MV-4-11 (cell line): ENCODE data around the gene GRIK5.

Source experiments
- DNase-seq: peaks from one replicate; lab custom pipeline; 2025; lab: John Stamatoyannopoulos, UW

GRIK5 gene

GRCh38 chr19:41990615-41991014 lies 79.4 kb downstream of the GRIK5 start:
- no peak for DNase-seq

GRCh38 chr19:41990028-41990427 lies 80.0 kb downstream of the GRIK5 start:
- no peak for DNase-seq

- no peak for DNase-seq
Observed at GRCh38 chr19:41988947-41989346, 81.1 kb downstream of the GRIK5 start.

GRCh38 chr19:41987141-41987860 lies 82.7 kb downstream of the GRIK5 start:
- DNase-seq, result no peak

GRCh38 chr19:41984961-41985360 lies 85.0 kb downstream of the GRIK5 start:
- no peak for DNase-seq

- no peak for DNase-seq
Observed at GRCh38 chr19:41981724-41982123, 88.3 kb downstream of the GRIK5 start.

GRCh38 chr19:41978470-41978869 lies 91.5 kb downstream of the GRIK5 start:
- DNase-seq, result no peak

- no peak for DNase-seq
Observed at GRCh38 chr19:41977916-41978315, 92.1 kb downstream of the GRIK5 start.

- DNase-seq, result no peak
Observed at GRCh38 chr19:41974652-41975051, 95.4 kb downstream of the GRIK5 start.

- no peak for DNase-seq
Observed at GRCh38 chr19:41971363-41971762, 98.6 kb downstream of the GRIK5 start.

- no peak for DNase-seq
Observed at GRCh38 chr19:41969772-41970458, 100.1 kb downstream of the GRIK5 start.

- DNase-seq, result no peak
Observed at GRCh38 chr19:41968751-41969595, 101.0 kb downstream of the GRIK5 start.

- no peak for DNase-seq
Observed at GRCh38 chr19:41967054-41967783, 102.8 kb downstream of the GRIK5 start.

- no peak for DNase-seq
Observed at GRCh38 chr19:41965106-41965505, 104.9 kb downstream of the GRIK5 start.

- DNase-seq, result peak; percentile 82
Observed at GRCh38 chr19:41960973-41961372, 109.0 kb downstream of the GRIK5 start.

GRCh38 chr19:41959056-41960053 lies 110.7 kb downstream of the GRIK5 start, which contains the start of gene RABAC1:
Gene RABAC1, minus strand, starts transcription at chr19:41959321. Its CDS starts 29 bp downstream, at chr19:41959292.
- peak; percentile 85 for DNase-seq

- DNase-seq, result peak; percentile 30
Observed at GRCh38 chr19:41958367-41959055, 111.5 kb downstream of the GRIK5 start.

GRCh38 chr19:41957838-41958366 lies 112.1 kb downstream of the GRIK5 start:
- peak; percentile 78 for DNase-seq

- DNase-seq, result no peak
Observed at GRCh38 chr19:41957161-41957837, 112.7 kb downstream of the GRIK5 start.
